Neural cell (in vitro differentiated cells): ENCODE measurements around the gene BMPR1B.

Experiments
- RAD21 ChIP-seq: fragments of 450-650 bp; conservative IDR thresholded peaks from 2 replicates; pipeline ENCODE4 v1.6.1; 2014; ENCODE audit warnings: antibody characterized with exemption, mild to moderate bottlenecking, moderate library complexity
- SMC3 ChIP-seq: fragments of 450-650 bp; conservative IDR thresholded peaks from 2 replicates; pipeline ENCODE4 v1.6.1; 2014; ENCODE audit warnings: antibody characterized with exemption, mild to moderate bottlenecking, moderate library complexity; ENCODE audit not compliant: poor library complexity
- TF ChIP-seq, protein P1 (sequence below): fragments of 450-650 bp; IDR thresholded peaks from 2 replicates; pipeline ENCODE4 v1.5.1; 2014; ENCODE audit warnings: antibody characterized with exemption, mild to moderate bottlenecking, moderate library complexity; ENCODE audit not compliant: poor library complexity, severe bottlenecking

DNA sequence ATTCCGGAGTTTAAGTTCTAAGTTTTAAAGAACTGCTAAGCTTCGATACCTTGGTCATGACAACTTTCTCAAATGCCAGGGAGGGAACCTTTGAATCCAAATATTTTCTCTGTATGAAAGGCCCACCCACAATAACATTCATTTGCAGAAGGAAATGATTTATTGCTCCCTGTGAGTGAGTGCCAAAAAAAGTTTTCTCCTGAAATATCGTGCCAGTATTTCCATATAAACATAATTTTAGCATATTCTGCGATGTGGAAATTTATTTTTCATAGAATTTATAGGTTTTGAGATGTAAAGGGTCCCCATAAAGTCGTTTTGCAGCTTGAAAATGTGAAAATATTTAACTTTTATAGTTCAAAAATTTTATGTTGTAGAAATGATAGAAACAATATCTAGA is 53.9 kb downstream of the BMPR1B start:
- TF ChIP-seq SMC3 (no peak), RAD21 (no peak)
- TF ChIP-seq, protein P1, sequence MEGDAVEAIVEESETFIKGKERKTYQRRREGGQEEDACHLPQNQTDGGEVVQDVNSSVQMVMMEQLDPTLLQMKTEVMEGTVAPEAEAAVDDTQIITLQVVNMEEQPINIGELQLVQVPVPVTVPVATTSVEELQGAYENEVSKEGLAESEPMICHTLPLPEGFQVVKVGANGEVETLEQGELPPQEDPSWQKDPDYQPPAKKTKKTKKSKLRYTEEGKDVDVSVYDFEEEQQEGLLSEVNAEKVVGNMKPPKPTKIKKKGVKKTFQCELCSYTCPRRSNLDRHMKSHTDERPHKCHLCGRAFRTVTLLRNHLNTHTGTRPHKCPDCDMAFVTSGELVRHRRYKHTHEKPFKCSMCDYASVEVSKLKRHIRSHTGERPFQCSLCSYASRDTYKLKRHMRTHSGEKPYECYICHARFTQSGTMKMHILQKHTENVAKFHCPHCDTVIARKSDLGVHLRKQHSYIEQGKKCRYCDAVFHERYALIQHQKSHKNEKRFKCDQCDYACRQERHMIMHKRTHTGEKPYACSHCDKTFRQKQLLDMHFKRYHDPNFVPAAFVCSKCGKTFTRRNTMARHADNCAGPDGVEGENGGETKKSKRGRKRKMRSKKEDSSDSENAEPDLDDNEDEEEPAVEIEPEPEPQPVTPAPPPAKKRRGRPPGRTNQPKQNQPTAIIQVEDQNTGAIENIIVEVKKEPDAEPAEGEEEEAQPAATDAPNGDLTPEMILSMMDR: no peak
